DMS79 (cell line): Measurements from ENCODE around the gene KCND3.

Experiments used
- DNase-seq: peaks from one replicate; lab custom pipeline; 2025; lab: John Stamatoyannopoulos, UW

Gene KCND3

GRCh38 chr1:111989531-111990025 is at the start of gene KCND3:
Gene KCND3, minus strand, starts transcription at chr1:111989668.
- DNase-seq: no peak

- DNase-seq: no peak
These were observed 44.8 kb upstream of the KCND3 start for GRCh38 chr1:112034277-112034676.

DNA sequence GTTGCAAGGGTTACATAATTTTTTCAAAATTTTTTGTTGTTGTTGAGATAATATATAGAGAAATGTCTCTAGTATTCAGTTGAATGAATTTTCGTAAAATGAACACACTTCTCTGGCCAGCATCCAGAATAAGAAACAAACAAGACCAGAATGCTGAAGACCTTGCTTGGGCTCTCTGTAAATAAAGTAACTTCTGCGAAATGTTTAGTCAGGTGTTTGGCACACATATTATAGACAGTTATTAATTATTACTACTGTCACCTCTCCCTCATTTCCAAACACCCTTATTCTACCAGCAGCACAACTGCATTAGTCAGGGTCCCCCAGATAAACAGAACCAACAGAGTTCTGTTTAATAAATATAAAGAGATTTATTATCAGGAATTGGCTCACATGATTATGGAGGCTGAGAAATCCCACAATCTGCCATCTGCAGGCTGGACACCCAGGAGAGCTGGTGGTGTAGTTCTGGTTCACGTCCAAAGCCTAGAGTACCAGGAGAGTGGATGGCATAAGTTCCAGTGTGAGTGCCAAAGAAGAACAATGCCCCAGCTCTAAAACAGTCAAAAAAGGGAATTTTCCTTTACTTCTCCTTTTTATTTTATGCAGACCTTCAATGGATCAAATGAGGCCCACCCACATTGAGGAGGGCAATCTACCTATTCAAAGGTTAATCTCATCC is 44.1 kb upstream of the KCND3 start:
- DNase-seq: no peak

- DNase-seq: no peak
These were observed 40.7 kb upstream of the KCND3 start for GRCh38 chr1:112030157-112030556.

DNA sequence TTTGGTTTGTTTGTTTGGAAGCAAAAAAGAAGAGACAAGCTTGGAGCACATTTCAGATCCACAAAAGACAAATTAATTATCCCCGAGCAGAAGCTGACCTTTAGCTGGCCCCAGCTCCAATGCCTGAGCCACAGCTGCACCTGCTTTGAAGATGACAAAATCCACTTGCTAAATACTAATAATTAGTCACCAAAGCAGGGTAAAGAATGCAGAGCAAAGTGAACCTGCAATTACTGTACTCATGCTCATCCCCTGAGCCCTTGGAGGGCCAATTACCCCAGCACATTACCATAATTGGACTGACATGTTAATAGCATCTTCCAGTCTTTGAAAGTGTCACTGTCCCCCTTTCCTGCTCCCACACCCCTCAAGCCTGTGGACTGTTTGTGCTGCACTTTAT is 38.2 kb upstream of the KCND3 start:
- no peak for DNase-seq

GRCh38 chr1:112026501-112026900 is 37.0 kb upstream of the KCND3 start:
- no peak for DNase-seq

- peak; percentile 44 for DNase-seq
These were observed 36.5 kb upstream of the KCND3 start for GRCh38 chr1:112026016-112026415.

GRCh38 chr1:112021263-112021662 is 31.8 kb upstream of the KCND3 start:
- DNase-seq: no peak

DNA sequence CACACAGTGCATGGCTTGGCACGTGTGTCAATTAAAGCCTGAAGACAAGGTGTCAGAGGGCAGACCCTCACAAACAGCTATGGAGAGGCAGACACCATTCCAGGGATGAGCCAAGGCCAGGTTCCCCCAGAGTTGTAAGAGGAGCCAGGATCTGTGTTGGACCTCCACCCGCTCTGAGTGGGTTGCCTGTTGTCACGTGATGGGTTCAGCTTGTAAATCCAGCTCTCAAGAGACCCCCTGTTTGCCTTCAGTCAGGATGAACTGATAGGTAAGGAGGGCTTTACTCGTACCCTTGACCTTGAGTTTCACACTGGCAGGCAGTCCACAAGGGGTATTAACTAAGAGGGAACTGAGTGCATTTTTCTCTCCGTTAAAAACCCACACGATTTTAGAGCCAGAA is 27.7 kb upstream of the KCND3 start:
- DNase-seq: no peak

GRCh38 chr1:112012823-112013222 is 23.4 kb upstream of the KCND3 start:
- no peak for DNase-seq

- DNase-seq: no peak
These were observed 21.7 kb upstream of the KCND3 start for GRCh38 chr1:112011202-112011601.

GRCh38 chr1:112007169-112007568 is 17.7 kb upstream of the KCND3 start:
- DNase-seq: no peak

- DNase-seq: peak; percentile 33
These were observed 17.1 kb upstream of the KCND3 start for GRCh38 chr1:112006416-112007025.

GRCh38 chr1:112004076-112004475 is 14.6 kb upstream of the KCND3 start:
- DNase-seq: no peak

DNA sequence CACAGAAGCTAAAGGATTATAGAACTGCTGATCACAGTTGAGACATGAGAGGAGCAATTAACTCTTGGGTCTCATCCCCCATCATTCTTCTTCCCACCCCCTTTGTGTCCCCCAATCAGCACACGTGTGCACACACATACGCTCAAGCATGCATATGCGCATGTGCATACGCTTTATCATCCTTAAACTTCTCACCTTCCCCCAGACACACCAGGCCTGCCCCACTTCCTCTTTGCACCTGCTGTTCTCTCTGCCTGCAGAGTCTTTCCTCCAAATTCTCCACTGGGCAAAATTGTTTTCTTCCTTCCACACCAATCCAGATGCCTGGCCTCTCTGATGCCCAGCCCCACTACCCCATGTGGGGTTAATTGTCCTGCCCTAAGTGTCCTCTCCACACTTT is 13.0 kb upstream of the KCND3 start:
- DNase-seq: no peak

- no peak for DNase-seq
These were observed 12.0 kb upstream of the KCND3 start for GRCh38 chr1:112001436-112001835.

DNA sequence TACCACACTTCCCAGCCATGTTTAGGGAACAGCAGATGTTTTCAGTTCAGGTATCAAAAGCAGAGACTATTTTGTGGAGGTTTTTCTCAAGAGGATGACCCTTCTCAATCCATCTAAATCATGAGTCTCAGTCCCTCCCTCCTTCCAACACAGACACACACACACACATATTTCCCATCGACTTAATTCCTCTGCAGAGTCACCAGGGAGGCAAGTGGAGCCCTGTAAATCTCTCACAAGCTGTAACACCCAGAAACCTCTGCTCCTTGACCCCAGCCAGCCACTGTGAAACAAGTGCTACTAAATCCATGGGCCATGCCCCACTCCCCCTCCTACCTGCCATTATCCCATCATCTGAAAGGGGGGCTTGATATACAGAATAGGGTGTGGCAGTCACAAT is 10.6 kb upstream of the KCND3 start:
- DNase-seq: no peak

DNA sequence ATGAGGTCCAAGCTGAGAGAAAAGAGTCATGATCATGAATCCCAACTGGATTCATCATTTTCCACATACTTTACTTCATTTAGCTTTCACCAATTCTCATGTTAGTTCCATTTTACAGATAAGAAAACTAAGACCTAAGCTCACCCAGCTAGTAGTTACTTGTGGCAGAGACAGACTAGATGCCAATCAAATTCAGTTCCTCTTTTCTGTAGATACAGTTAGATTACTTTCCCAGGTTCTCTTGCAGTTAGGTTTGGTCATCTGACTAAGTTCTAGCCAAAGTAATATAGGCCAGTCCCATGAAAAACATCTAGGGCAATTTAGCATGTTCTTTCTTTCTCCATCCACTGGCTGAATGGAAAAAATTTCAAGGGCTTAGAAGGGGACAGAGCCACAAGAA is 8.9 kb upstream of the KCND3 start:
- DNase-seq: no peak

DNA sequence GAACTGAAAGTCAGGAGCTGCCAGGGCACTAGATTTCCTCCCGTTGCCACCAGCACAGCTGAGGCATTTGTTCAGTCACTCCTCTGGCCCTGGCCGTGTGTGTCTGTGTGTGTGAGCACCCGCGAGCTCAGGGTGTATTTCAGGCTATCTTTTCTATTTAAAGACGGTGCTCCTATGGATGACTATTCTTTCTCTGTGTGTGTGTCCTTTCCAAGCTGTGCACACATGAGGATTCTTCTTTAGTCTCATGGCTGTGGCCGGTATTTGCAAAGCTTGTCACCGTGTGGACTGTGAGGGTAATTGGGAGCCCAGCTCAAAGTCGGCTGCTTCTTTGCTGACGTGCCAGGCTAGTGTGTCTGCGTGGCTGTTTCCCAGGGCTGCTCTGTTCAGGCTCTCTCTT is 3.0 kb upstream of the KCND3 start:
- DNase-seq: no peak

DNA sequence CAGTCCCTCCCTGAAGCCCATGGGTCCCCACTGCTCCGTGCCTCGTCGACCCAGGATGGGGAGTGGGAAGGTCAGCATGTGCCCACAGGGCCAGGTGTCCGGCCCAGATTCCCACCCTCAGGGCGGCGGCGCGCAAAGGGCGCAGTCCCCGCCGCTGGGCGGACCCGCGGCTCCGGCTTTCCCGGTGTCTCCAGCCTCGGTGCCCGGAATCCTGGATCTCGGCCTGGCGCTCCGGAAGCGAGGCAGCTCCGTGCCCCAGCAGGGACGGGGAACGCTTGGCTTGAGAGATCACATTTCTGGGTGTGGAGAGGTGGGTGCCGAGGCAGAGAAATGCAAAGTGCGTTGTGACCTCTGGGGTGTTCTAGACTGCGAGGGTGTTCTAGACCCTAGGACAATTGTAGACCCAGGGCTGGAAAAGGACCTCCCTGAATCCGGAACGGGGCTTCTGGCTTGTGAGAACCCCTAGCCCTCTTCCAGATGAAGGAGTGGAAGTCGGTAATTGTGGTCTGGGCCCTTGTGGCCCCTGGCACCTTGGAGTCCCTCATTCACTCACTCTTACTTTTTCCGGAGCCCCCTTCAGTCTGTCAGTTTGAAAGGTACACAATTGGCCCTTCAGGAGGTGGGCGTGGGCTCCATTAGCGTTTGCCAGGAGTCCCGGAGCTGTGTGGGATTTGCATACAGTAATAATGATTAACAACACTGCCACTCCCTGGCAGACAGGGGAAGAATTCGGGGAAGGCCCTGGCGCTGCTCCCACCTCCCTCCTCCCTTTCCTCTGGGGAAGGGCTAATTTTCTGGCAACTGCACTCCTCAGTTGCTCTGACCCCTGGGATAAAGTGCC is 1.6 kb upstream of the KCND3 start:
- DNase-seq: peak; percentile 81

DNA sequence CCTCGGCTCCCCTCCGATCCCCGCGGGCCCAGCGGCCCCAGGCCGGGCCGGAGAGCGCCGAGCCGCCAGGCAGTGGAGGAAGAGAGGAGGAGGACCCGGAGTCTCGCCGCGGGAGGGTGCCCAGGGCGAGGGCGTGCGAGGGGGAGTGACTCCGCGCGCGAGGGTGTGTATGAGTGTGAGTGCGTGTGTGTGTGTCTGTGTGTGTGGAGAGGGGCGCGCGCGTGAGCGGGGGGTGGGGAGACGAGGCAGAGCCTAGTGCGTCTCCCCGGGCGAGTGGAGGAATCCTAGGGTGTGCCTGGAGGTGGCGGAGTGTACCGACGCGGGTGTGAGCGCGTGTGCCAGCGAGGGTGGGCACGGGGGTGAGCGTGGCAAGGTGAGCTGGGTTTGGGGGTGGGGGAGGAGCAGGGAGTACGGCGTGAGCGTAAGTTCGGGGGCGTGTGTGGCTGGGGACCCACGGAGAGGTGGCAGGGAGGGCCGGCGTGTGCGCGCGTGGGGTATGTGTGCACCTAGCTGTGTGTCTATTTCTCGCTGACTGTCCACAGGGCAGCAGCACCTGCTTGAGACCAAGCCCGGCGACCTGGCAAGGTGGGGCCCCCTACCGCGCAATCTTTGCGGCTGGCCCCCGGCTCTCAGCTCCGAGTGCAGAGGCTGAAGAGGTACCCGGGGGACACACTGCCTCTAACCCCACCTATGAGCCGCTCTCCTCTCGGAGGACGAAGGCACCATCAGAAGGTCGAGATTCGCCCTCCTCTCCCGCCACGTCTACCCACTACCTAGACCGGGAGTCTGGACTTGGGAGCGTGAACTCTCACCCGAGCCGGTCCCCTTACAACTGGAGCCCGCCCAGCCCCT is 784 bp upstream of the KCND3 start:
- peak; percentile 36 for DNase-seq
